Brain microvascular endothelial cell (primary cell): ENCODE measurements around the gene ODAPH.

Source experiments
- DNase-seq: peaks from one replicate; pipeline ENCODE4 v3.0.0-alpha.2; 2020
- H3K27ac ChIP-seq: fragments of 250-450 bp; sonication (Bioruptor Pico); 2 replicates; pipeline ENCODE4 v1.5.1; 2020; ENCODE audit warnings: mild to moderate bottlenecking, moderate library complexity
- H3K27me3 ChIP-seq: fragments of 250-450 bp; sonication (Bioruptor Pico); replicated peaks from 2 replicates; pipeline ENCODE4 v1.5.1; 2020; ENCODE audit warnings: mild to moderate bottlenecking
- H3K36me3 ChIP-seq: fragments of 250-450 bp; sonication (Bioruptor Pico); replicated peaks from 2 replicates; pipeline ENCODE4 v1.5.1; 2020; ENCODE audit warnings: mild to moderate bottlenecking
- H3K4me3 ChIP-seq: 2 replicates; pipeline ENCODE4 v1.5.1; 2011; ENCODE audit warnings: low read depth, mild to moderate bottlenecking, control low read depth, low read length, moderate library complexity
- CTCF ChIP-seq: IDR thresholded peaks from 2 replicates; pipeline ENCODE4 v1.5.1; 2011; ENCODE audit warnings: low read depth, mild to moderate bottlenecking, moderate library complexity, low read length, control low read depth, inconsistent platforms; ENCODE audit errors: missing control alignments
- in situ Hi-C: cut with HindIII; loops from 2 replicates; pipeline ENCODE4 v1.10.0; 2017; ENCODE audit warnings: low sequenced_read_pairs, low pct_ligation_motif_present

The ODAPH gene

GRCh38 chr4:75593393-75593792, 37.5 kb downstream of the ODAPH start:
- H3K27ac ChIP-seq: no peak overlapping the region
- no peak for DNase-seq
- no peaks in the 10 kb centered on the region for H3K36me3 ChIP-seq
- in situ Hi-C loops: no loop called here
- H3K4me3 ChIP-seq: no peak overlapping the region
- H3K27me3 ChIP-seq: no peaks in the 10 kb centered on the region
- TF ChIP-seq CTCF: no peak

- no peak overlapping the region for H3K27ac ChIP-seq
- no peaks in the 10 kb centered on the region for H3K27me3 ChIP-seq
- H3K36me3 ChIP-seq: no peaks in the 10 kb centered on the region
- no peak for TF ChIP-seq CTCF
- no peak for DNase-seq
- in situ Hi-C loops: no loop called here
- H3K4me3 ChIP-seq: no peak overlapping the region
Observed at GRCh38 chr4:75596061-75596460, 40.2 kb downstream of the ODAPH start.

GRCh38 chr4:75598390-75598789, 42.5 kb downstream of the ODAPH start:
- H3K4me3 ChIP-seq: no peak overlapping the region
- no peaks in the 10 kb centered on the region for H3K27me3 ChIP-seq
- no peaks in the 10 kb centered on the region for H3K36me3 ChIP-seq
- no peak for TF ChIP-seq CTCF
- in situ Hi-C loops: no loop called here
- no peak for DNase-seq
- no peak overlapping the region for H3K27ac ChIP-seq

GRCh38 chr4:75599647-75600046, 43.8 kb downstream of the ODAPH start:
- Histone ChIP-seq H3K27ac (no peak overlapping the region), H3K27me3 (no peaks in the 10 kb centered on the region), H3K36me3 (no peaks in the 10 kb centered on the region), H3K4me3 (no peak overlapping the region)
- in situ Hi-C loops: no loop called here
- TF ChIP-seq CTCF: no peak
- no peak for DNase-seq

GRCh38 chr4:75605928-75606327, 50.1 kb downstream of the ODAPH start:
- in situ Hi-C loops: no loop called here
- Histone ChIP-seq H3K27ac (no peak overlapping the region), H3K27me3 (no peaks in the 10 kb centered on the region), H3K36me3 (no peaks in the 10 kb centered on the region), H3K4me3 (no peak overlapping the region)
- no peak for TF ChIP-seq CTCF
- no peak for DNase-seq

GRCh38 chr4:75612306-75612705, 56.4 kb downstream of the ODAPH start:
- Histone ChIP-seq H3K27me3 (no peaks in the 10 kb centered on the region), H3K27ac (no peak overlapping the region), H3K4me3 (no peak overlapping the region), H3K36me3 (no peaks in the 10 kb centered on the region)
- TF ChIP-seq CTCF: no peak
- in situ Hi-C loops: no loop called here
- no peak for DNase-seq
